ENCODE data around the gene C17orf78.

The C17orf78 gene

GRCh38 chr17:37430051-37430627, 54.4 kb downstream of the C17orf78 start:
- H4K91ac ChIP-seq (ENCODE audit: low read length): no peak overlapping the region
- peaks cover 19 to 56% of the 10 kb centered on the region in 2 experiments for H3K36me3 ChIP-seq (ENCODE audit: control insufficient read depth in 1 of 2, insufficient read depth in 2 of 2, low read depth in 1 of 2, low read length in 2 of 2)
- H3K14ac ChIP-seq (ENCODE audit: low read length in 2 of 2): no peak overlapping the region
- peak overlapping the region; percentile 92 for H3K9ac ChIP-seq (ENCODE audit: low read length)
- peak; percentile 46 for DNase-seq
- H2BK12ac ChIP-seq (ENCODE audit: low read length in 2 of 2): no peak overlapping the region
- no peak overlapping the region for H2BK5ac ChIP-seq (ENCODE audit: low read depth, low read length, poor library complexity, severe bottlenecking)
- no peak overlapping the region for H2AK5ac ChIP-seq (ENCODE audit: low read length, severe bottlenecking)
- no peak overlapping the region for H3K4me3 ChIP-seq (ENCODE audit: insufficient read depth in 1 of 2, low read depth in 1 of 2, low read length in 2 of 2)
- no peak overlapping the region for H3K23ac ChIP-seq (ENCODE audit: low read length in 2 of 2)
- H3K18ac ChIP-seq (ENCODE audit: low read depth in 1 of 2, low read length in 2 of 2): no peak overlapping the region
- H3K79me1 ChIP-seq (replicated peaks; ENCODE audit: low read length, poor library complexity, severe bottlenecking): peaks cover 22% of the 10 kb centered on the region
- no peak overlapping the region for H2BK120ac ChIP-seq (ENCODE audit: low read depth, low read length)
- no peaks in the 10 kb centered on the region for H3K9me3 ChIP-seq (ENCODE audit: control insufficient read depth, low read length)
- 71% methylated on average over 1 of the region's 1 CpG for WGBS
- no peaks in the 10 kb centered on the region for H3K27me3 ChIP-seq (ENCODE audit: control insufficient read depth in 1 of 2, insufficient read depth in 1 of 2, low read length in 2 of 2)
- no peak overlapping the region for H2AFZ ChIP-seq (ENCODE audit: low read depth, low read length)
- no peak overlapping the region for H3K27ac ChIP-seq (ENCODE audit: low read length, poor library complexity, severe bottlenecking)
- H4K8ac ChIP-seq (ENCODE audit: low read length): no peak overlapping the region
- no peaks in the 10 kb centered on the region for H3K4me1 ChIP-seq (ENCODE audit: control insufficient read depth, insufficient read depth, low read depth, low read length)
- no peak overlapping the region for H3K4me2 ChIP-seq (ENCODE audit: low read length, poor library complexity, severe bottlenecking)
- no peak overlapping the region for H2BK15ac ChIP-seq (ENCODE audit: low read depth, poor library complexity, severe bottlenecking)
- H3K4ac ChIP-seq (ENCODE audit: low read depth in 1 of 2, low read length in 2 of 2): no peak overlapping the region

- no peak overlapping the region for H3K4ac ChIP-seq (ENCODE audit: low read depth in 1 of 2, low read length in 2 of 2)
- no peaks in the 10 kb centered on the region for H3K9me3 ChIP-seq (ENCODE audit: control insufficient read depth, low read length)
- no peak overlapping the region for H4K8ac ChIP-seq (ENCODE audit: low read length)
- H3K4me2 ChIP-seq (ENCODE audit: low read length, poor library complexity, severe bottlenecking): no peak overlapping the region
- no peak overlapping the region for H3K4me3 ChIP-seq (ENCODE audit: insufficient read depth in 1 of 2, low read depth in 1 of 2, low read length in 2 of 2)
- H3K27me3 ChIP-seq (ENCODE audit: control insufficient read depth in 1 of 2, insufficient read depth in 1 of 2, low read length in 2 of 2): no peaks in the 10 kb centered on the region
- no peak overlapping the region for H3K14ac ChIP-seq (ENCODE audit: low read length in 2 of 2)
- H2AK5ac ChIP-seq (ENCODE audit: low read length, severe bottlenecking): no peak overlapping the region
- H3K36me3 ChIP-seq (ENCODE audit: control insufficient read depth in 1 of 2, insufficient read depth in 2 of 2, low read depth in 1 of 2, low read length in 2 of 2): peaks cover 25 to 42% of the 10 kb centered on the region in 2 experiments
- WGBS: no CpG with 5 or more reads among the region's 2 CpGs
- no peak overlapping the region for H3K18ac ChIP-seq (ENCODE audit: low read depth in 1 of 2, low read length in 2 of 2)
- no peak overlapping the region for H3K23ac ChIP-seq (ENCODE audit: low read length in 2 of 2)
- H2BK120ac ChIP-seq (ENCODE audit: low read depth, low read length): no peak overlapping the region
- no peak overlapping the region for H2BK5ac ChIP-seq (ENCODE audit: low read depth, low read length, poor library complexity, severe bottlenecking)
- H2BK15ac ChIP-seq (ENCODE audit: low read depth, poor library complexity, severe bottlenecking): no peak overlapping the region
- H2BK12ac ChIP-seq (ENCODE audit: low read length in 2 of 2): no peak overlapping the region
- no peak overlapping the region for H4K91ac ChIP-seq (ENCODE audit: low read length)
- H3K79me1 ChIP-seq (replicated peaks; ENCODE audit: low read length, poor library complexity, severe bottlenecking): peaks cover 21% of the 10 kb centered on the region
- no peaks in the 10 kb centered on the region for H3K4me1 ChIP-seq (ENCODE audit: control insufficient read depth, insufficient read depth, low read depth, low read length)
- H3K27ac ChIP-seq (ENCODE audit: low read length, poor library complexity, severe bottlenecking): no peak overlapping the region
- no peak overlapping the region for H3K9ac ChIP-seq (ENCODE audit: low read length)
- no peak overlapping the region for H2AFZ ChIP-seq (ENCODE audit: low read depth, low read length)
- DNase-seq: no peak
Measured at GRCh38 chr17:37432671-37433070, 56.9 kb downstream of the C17orf78 start.

- Histone ChIP-seq H2BK12ac (ENCODE audit: low read length in 2 of 2) (no peak overlapping the region), H4K91ac (ENCODE audit: low read length) (no peak overlapping the region)
- WGBS: 76% methylated on average over 3 of the region's 4 CpGs
Measured at GRCh38 chr17:37438141-37438540, 62.4 kb downstream of the C17orf78 start.

GRCh38 chr17:37440424-37440823, 64.6 kb downstream of the C17orf78 start:
- Histone ChIP-seq H3K27ac (ENCODE audit: low read length, poor library complexity, severe bottlenecking) (no peak overlapping the region), H2BK5ac (ENCODE audit: low read depth, low read length, poor library complexity, severe bottlenecking) (no peak overlapping the region), H3K4me1 (ENCODE audit: control insufficient read depth, insufficient read depth, low read depth, low read length) (no peaks in the 10 kb centered on the region), H3K79me1 (replicated peaks; ENCODE audit: low read length, poor library complexity, severe bottlenecking) (peaks cover 18% of the 10 kb centered on the region), H4K8ac (ENCODE audit: low read length) (no peak overlapping the region), H2AFZ (ENCODE audit: low read depth, low read length) (no peak overlapping the region), H3K4me3 (ENCODE audit: insufficient read depth in 1 of 2, low read depth in 1 of 2, low read length in 2 of 2) (no peak overlapping the region), H2BK12ac (ENCODE audit: low read length in 2 of 2) (no peak overlapping the region), H3K9me3 (ENCODE audit: control insufficient read depth, low read length) (no peaks in the 10 kb centered on the region), H2AK5ac (ENCODE audit: low read length, severe bottlenecking) (no peak overlapping the region), H3K27me3 (ENCODE audit: control insufficient read depth in 1 of 2, insufficient read depth in 1 of 2, low read length in 2 of 2) (no peaks in the 10 kb centered on the region), H4K91ac (ENCODE audit: low read length) (no peak overlapping the region), H2BK15ac (ENCODE audit: low read depth, poor library complexity, severe bottlenecking) (no peak overlapping the region), H3K14ac (ENCODE audit: low read length in 2 of 2) (no peak overlapping the region), H3K4ac (ENCODE audit: low read depth in 1 of 2, low read length in 2 of 2) (no peak overlapping the region), H3K36me3 (ENCODE audit: control insufficient read depth in 1 of 2, insufficient read depth in 2 of 2, low read depth in 1 of 2, low read length in 2 of 2) (peaks cover 29 to 82% of the 10 kb centered on the region in 2 experiments), H3K23ac (ENCODE audit: low read length in 2 of 2) (no peak overlapping the region), H3K18ac (ENCODE audit: low read depth in 1 of 2, low read length in 2 of 2) (no peak overlapping the region), H3K9ac (ENCODE audit: low read length) (no peak overlapping the region), H2BK120ac (ENCODE audit: low read depth, low read length) (no peak overlapping the region), H3K4me2 (ENCODE audit: low read length, poor library complexity, severe bottlenecking) (no peak overlapping the region)
- WGBS: 97% methylated on average over 2 of the region's 2 CpGs
- DNase-seq: no peak

More at GRCh38 chr17:37438141-37438540, 62.4 kb downstream of the C17orf78 start:
- Histone ChIP-seq H4K8ac (ENCODE audit: low read length) (no peak overlapping the region), H3K14ac (ENCODE audit: low read length in 2 of 2) (no peak overlapping the region), H3K4ac (ENCODE audit: low read depth in 1 of 2, low read length in 2 of 2) (no peak overlapping the region), H3K36me3 (ENCODE audit: control insufficient read depth in 1 of 2, insufficient read depth in 2 of 2, low read depth in 1 of 2, low read length in 2 of 2) (peaks cover 33 to 73% of the 10 kb centered on the region in 2 experiments), H3K9ac (ENCODE audit: low read length) (no peak overlapping the region), H2AK5ac (ENCODE audit: low read length, severe bottlenecking) (no peak overlapping the region), H2BK15ac (ENCODE audit: low read depth, poor library complexity, severe bottlenecking) (no peak overlapping the region), H3K79me1 (replicated peaks; ENCODE audit: low read length, poor library complexity, severe bottlenecking) (peaks cover 25% of the 10 kb centered on the region), H2BK5ac (ENCODE audit: low read depth, low read length, poor library complexity, severe bottlenecking) (no peak overlapping the region), H3K27ac (ENCODE audit: low read length, poor library complexity, severe bottlenecking) (no peak overlapping the region), H3K4me3 (ENCODE audit: insufficient read depth in 1 of 2, low read depth in 1 of 2, low read length in 2 of 2) (no peak overlapping the region), H3K18ac (ENCODE audit: low read depth in 1 of 2, low read length in 2 of 2) (no peak overlapping the region), H3K4me1 (ENCODE audit: control insufficient read depth, insufficient read depth, low read depth, low read length) (no peaks in the 10 kb centered on the region), H3K27me3 (ENCODE audit: control insufficient read depth in 1 of 2, insufficient read depth in 1 of 2, low read length in 2 of 2) (no peaks in the 10 kb centered on the region), H2AFZ (ENCODE audit: low read depth, low read length) (no peak overlapping the region), H3K4me2 (ENCODE audit: low read length, poor library complexity, severe bottlenecking) (no peak overlapping the region), H3K9me3 (ENCODE audit: control insufficient read depth, low read length) (no peaks in the 10 kb centered on the region), H3K23ac (ENCODE audit: low read length in 2 of 2) (no peak overlapping the region), H2BK120ac (ENCODE audit: low read depth, low read length) (no peak overlapping the region)
- no peak for DNase-seq

All from mesenchymal stem cell (in vitro differentiated cells and primary cell).